ENCODE measurements around the gene TFIP11. TPM values are rescaled to one million over a fixed set of nuclear protein-coding genes. Genes with fewer than 3 reads are reported as not detected.

TFIP11 gene
- total RNA-seq, 1 experiment from 2014 or later = 29.8 TPM

- intact Hi-C loops (cut with micrococcal nuclease; ENCODE audit: unreplicated experiment) = no loop called here
- no peaks in the 10 kb centered on the region for H3K4me1 ChIP-seq (ENCODE audit: control insufficient read depth, insufficient read depth, low read length)
- no peaks in the 10 kb centered on the region for H3K9me3 ChIP-seq (ENCODE audit: control insufficient read depth, insufficient read depth, low read depth, low read length)
- no peak for ATAC-seq
- TF ChIP-seq REST (IDR thresholded peaks at IDR 0.05; ENCODE audit: insufficient read depth in 1 of 2, low read depth in 2 of 2, low read length in 1 of 2) (no peak), TCF7L2 (IDR thresholded peaks at IDR 0.05; ENCODE audit: low read depth, low read length) (no peak), SIN3A (IDR thresholded peaks at IDR 0.05; ENCODE audit: borderline replicate concordance, insufficient read depth, low read depth, low read length) (no peak), POLR2AphosphoS5 (IDR thresholded peaks at IDR 0.05; ENCODE audit: low read depth, low read length) (no peak)
- TF ChIP-seq, protein P1, sequence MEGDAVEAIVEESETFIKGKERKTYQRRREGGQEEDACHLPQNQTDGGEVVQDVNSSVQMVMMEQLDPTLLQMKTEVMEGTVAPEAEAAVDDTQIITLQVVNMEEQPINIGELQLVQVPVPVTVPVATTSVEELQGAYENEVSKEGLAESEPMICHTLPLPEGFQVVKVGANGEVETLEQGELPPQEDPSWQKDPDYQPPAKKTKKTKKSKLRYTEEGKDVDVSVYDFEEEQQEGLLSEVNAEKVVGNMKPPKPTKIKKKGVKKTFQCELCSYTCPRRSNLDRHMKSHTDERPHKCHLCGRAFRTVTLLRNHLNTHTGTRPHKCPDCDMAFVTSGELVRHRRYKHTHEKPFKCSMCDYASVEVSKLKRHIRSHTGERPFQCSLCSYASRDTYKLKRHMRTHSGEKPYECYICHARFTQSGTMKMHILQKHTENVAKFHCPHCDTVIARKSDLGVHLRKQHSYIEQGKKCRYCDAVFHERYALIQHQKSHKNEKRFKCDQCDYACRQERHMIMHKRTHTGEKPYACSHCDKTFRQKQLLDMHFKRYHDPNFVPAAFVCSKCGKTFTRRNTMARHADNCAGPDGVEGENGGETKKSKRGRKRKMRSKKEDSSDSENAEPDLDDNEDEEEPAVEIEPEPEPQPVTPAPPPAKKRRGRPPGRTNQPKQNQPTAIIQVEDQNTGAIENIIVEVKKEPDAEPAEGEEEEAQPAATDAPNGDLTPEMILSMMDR (IDR thresholded peaks at IDR 0.05) = no peak
- no peak for DNase-seq (ENCODE audit: low read depth, low spot score)
- POLR2A ChIA-PET = no interaction called here
- H3K36me3 ChIP-seq (ENCODE audit: control insufficient read depth, insufficient read depth, low read length) = no peaks in the 10 kb centered on the region
- no TSS peak for BruUV-seq (replicated peaks)
- in situ Hi-C loops (cut with HindIII; ENCODE audit: low pct_unique_long_range_greater_than_20kb, low sequenced_read_pairs) = no loop called here
- H3K27ac ChIP-seq (ENCODE audit: low read length) = no peak overlapping the region
- H3K27me3 ChIP-seq (ENCODE audit: control insufficient read depth, insufficient read depth, low read length) = no peaks in the 10 kb centered on the region
- CTCF ChIA-PET = interaction anchor here (0.6 kb wide), 1 partner anchor 14 kb away, joined by 5 read pairs; no protein-coding TSS in a partner anchor
- H3K4me3 ChIP-seq (ENCODE audit: low read depth in 2 of 2, low read length in 2 of 2) = no peak overlapping the region
Measured at GRCh38 chr22:26447584-26448329, 64.5 kb downstream of the TFIP11 start.

GRCh38 chr22:26446808-26447515 lies 65.3 kb downstream of the TFIP11 start:
- H3K9me3 ChIP-seq (ENCODE audit: control insufficient read depth, insufficient read depth, low read depth, low read length) = no peaks in the 10 kb centered on the region
- BruUV-seq (replicated peaks) = no TSS peak
- H3K27me3 ChIP-seq (ENCODE audit: control insufficient read depth, insufficient read depth, low read length) = no peaks in the 10 kb centered on the region
- H3K27ac ChIP-seq (ENCODE audit: low read length) = no peak overlapping the region
- TF ChIP-seq REST (IDR thresholded peaks at IDR 0.05; ENCODE audit: insufficient read depth in 1 of 2, low read depth in 2 of 2, low read length in 1 of 2) = no peak
- no peak for TF ChIP-seq SIN3A (IDR thresholded peaks at IDR 0.05; ENCODE audit: borderline replicate concordance, insufficient read depth, low read depth, low read length)
- TF ChIP-seq, protein P1 (IDR thresholded peaks at IDR 0.05) = no peak
- no peak for TF ChIP-seq TCF7L2 (IDR thresholded peaks at IDR 0.05; ENCODE audit: low read depth, low read length)
- TF ChIP-seq POLR2AphosphoS5 (IDR thresholded peaks at IDR 0.05; ENCODE audit: low read depth, low read length) = no peak
- no peak overlapping the region for H3K4me3 ChIP-seq (ENCODE audit: low read depth in 2 of 2, low read length in 2 of 2)
- intact Hi-C loops (cut with micrococcal nuclease; ENCODE audit: unreplicated experiment) = no loop called here
- POLR2A ChIA-PET = no interaction called here
- CTCF ChIA-PET = no interaction called here
- ATAC-seq (no peak), DNase-seq (ENCODE audit: low read depth, low spot score) (no peak)
- H3K36me3 ChIP-seq (ENCODE audit: control insufficient read depth, insufficient read depth, low read length) = no peaks in the 10 kb centered on the region
- in situ Hi-C loops (cut with HindIII; ENCODE audit: low pct_unique_long_range_greater_than_20kb, low sequenced_read_pairs) = no loop called here
- H3K4me1 ChIP-seq (ENCODE audit: control insufficient read depth, insufficient read depth, low read length) = no peaks in the 10 kb centered on the region
